Glomerular endothelial cell (primary cell): Measurements from ENCODE around the gene SIPA1L3. TPM values are rescaled to one million over a fixed set of nuclear protein-coding genes. Genes with fewer than 3 reads are reported as not detected.
"Not testable (repeated sequence)": the region's sequence is repeated elsewhere in the genome, so short reads cannot be mapped to it uniquely, and the experiment has no call there.

Source experiments
- DNase-seq: peaks from one replicate; pipeline ENCODE4 v3.0.0-alpha.2; 2011; ENCODE audit warnings: low read depth, low spot score; ENCODE audit errors: extremely low read depth
- total RNA-seq: library from RNA; depleted of rRNA; stranded (reverse); fragments of >200 nt; gene quantifications from 2 replicates; pipeline ENCODE4 v1.2.3, GENCODE V29; 2015

Gene SIPA1L3
- total RNA-seq, 1 donor from 2014 or later, result 64.8 TPM

DNA sequence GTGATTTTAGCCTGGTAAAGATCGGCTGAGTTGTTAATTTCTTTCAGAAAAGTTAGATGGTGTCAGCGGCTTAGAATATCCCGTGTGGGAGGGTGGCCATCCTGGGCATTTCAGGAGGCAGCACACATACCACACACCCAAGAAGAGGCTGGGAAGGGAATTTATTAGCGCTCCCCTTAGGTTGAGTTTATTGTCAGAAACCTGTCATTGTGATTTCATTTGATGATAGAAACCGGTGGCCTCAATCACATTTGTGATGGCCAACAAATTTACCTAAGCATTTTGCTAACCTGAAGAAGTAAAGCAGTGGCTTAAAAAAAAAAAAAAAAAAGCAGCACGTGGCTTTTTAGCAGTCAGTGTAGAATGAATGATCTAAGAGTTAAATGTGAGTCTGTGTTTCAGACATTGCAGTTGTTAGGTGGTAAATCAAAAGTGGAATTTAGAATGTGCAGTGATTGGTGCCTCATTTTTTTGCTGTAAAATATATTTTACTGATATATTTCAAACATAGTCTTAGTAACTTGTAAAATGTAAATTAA lies 2.7 kb downstream of the SIPA1L3 start:
- DNase-seq, result no peak

DNA sequence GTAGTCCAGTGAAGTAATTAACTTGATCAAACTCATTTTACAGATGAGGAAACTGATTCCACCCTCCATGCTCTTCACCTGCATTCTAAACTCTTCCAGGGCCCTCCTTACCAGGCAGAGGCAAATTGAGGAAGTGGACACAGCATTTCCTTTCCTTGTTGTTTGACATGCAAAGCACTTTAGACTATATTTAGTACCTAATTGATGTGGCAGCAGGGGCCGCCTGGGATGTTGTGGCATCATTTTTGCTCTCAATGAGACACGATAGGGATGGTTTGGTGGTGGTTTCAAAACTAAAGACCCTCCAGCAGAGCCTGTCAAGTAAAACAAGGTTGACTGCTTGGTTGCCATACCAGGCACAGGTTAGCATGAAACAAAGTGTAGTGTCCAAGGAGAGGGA lies 7.9 kb downstream of the SIPA1L3 start:
- DNase-seq, result no peak

DNA sequence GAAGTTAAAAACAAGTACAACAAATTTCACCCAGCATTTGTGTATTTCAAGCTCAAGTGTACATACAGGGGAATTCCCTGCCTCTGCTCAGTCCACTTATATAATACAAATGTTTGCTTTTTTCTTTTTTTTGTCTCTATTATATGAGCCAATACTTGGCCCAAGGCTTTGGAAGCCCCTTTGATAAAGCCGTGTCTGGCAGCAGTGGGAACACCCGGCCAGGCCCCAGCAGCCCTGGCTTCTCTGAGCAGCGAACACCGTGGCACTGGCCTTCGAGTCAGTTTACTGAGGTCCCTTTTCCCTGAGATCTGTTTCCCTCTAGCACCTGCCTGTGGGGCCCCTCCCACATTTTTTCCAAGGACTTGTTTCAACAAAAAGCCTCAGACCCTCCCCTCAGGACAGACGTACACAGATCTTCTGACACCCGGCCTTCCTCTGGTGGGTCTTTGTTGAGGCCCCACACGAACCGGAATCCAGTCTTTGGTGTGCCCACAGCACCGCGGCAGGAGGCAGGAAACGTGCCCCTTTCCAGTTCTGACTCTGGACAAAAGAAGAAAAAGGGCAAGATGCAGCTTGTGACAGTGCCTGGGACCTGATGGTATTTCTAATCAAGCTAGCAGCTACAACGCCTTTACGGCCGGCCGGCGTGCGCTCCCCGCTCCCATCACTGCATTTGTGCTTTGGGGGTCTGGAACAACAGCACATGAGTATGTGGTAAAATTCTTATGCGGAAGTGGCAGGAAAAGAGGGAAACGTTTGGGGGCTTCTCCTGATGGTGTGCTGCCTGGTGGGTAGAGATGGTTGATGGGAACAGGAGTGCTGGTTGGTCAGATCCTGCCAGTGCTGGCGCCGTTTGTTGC lies 13.8 kb downstream of the SIPA1L3 start:
- no peak for DNase-seq

DNA sequence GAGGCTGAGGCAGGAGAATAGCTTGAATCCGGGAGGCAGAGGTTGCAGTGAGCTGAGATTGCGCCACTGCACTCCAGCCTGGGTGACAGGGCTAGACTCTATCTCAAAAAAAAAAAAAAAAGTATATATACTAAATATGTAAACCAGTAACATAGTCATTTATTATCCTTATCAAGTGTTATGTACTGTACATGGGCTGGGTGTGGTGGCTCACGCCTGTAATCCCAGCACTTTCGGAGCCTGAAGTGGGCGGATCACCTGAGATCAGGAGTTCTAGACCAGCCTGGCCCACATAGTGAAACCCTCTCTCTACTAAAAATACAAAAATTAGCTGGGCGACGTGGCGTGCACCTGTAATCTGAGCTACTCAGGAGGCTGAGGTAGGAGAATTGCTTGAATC lies 17.6 kb downstream of the SIPA1L3 start:
- DNase-seq, result not testable (repeated sequence)

DNA sequence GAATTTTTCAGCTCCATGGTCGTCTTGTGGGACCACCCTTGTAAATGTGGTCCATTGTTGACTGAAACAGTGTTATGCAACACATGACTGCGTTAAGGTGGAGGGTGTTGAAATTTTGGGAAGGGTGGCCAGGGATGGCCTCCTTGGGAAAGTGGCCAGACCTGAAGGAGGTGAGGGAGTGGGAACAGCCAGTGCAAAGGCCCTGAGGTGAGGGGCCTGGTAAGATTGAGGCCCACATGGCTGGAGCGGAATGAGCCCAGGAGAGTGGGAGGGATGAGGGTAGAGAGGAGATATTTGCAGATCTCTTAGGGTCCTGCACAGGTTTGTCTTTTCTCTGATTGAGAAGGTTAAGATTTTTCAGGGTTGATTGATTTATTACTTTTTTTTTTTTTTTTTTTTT lies 18.2 kb downstream of the SIPA1L3 start:
- DNase-seq, result no peak

DNA sequence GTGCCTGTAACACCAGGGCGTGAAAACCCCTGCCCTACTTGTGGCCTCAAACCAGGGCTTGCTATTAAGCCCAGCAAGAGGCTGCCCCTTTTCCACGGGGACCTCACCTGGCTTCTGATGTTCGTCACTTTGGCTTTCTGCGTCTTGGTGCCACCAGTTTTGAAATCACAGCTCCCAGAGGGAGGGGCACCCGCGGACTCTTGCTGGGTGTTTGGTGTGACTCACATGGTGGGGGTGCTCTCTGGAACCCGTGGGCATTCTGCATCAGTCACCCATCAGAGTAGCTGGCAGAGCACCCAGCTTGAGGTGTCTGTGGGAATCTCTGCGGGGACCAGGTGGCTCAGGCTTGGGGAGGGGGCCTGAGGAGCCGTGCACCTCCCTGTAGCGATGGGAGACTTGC lies 19.2 kb downstream of the SIPA1L3 start:
- DNase-seq, result no peak

DNA sequence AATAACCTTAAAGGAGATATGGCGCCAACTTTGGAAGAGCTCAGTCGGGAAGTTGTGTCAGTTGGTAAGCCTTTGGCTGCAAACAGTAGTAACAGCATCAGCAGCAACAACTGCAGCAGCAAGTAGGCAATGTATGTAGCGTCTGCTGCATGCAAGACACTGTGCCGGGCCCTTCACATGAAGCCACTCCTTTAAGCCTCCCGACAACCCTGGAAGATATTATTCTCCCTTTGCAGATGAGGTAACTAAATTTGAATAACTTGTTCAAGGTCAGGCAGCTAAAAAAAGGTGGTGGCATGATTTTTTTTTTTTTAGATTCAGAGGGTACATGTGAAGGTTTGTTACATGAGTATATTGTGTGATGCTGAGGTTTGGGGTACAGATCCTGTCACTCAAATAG lies 19.7 kb downstream of the SIPA1L3 start:
- no peak for DNase-seq

DNA sequence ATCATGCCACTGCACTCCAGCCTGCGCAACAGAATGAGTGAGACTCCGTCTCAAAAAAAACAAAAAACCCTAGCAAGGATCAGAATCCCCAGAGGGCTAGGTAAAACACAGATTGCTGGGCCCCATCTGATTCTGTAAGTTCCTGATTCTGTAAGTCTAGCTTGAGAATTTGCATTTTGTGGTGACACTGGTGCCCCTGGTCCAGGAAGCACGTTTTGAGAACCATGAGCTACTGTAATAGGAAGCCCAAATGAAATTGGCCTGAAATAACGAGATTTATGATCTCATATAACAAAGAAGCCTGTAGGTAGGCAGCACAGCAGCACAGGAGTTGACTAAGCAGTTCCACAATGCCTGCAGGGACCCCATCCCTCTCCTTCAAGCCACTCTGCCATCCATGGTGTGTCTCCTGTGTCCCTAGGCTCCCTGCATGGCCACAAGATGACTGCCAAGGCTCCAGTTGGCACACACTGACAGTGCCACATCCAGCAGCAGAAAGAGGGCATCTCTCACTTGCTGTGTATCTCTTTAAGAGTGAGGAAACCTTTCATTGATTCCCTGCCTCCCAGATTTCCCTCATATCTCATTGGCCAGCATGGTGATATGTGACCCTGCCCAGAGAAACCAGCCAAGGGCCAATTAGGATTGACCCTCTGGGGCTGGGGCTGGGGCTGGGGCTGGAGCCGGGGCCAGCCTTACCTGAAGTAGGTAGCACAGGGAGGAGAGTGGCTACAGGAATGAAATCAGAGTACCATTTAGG lies 21.7 kb downstream of the SIPA1L3 start:
- DNase-seq, result no peak

DNA sequence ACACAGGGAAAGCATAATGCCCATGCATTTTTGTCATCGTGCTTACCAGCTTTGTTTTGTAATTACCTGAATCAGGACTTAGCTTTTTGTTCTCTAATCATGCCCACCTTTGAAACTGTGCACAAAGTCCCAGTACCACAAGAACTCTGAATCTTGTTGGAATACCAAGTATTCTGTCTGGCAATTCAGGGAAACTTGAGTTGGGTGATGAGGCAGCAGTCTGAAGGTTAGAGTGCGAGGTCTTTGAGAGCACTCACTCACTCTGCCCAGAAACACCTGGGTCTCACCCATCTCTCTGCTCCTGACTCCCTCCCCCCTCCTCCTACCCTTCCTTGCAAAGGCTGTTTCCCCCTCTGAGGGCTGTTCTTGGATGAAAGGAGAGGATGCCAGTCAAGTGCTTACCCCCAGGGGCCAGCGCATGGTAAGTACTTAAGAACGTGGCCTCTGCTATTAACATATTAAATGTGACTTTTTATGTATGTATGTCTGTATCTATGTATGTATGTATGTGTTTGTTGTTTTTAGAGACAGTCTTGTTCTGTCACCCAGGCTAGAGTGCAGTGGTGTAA lies 22.4 kb downstream of the SIPA1L3 start:
- no peak for DNase-seq

DNA sequence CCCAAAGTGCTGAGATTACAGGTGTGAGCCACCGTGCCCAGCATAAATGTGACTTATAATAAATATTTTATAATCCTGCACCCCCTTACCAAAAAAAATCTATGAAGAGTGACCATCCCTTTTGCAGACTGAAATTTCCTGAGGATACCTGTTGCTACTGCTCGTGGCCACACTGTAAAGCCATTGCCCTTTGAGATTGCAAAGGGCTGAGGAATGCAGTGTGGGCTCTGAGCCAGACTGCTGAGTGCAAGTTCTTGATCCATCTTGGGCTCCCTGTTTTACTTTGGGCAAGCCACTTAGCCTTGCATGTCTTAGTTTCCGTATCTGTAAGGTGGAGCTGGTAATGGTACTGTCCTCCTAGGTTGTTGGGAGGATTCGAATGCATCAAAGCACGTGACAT lies 23.4 kb downstream of the SIPA1L3 start:
- no peak for DNase-seq

DNA sequence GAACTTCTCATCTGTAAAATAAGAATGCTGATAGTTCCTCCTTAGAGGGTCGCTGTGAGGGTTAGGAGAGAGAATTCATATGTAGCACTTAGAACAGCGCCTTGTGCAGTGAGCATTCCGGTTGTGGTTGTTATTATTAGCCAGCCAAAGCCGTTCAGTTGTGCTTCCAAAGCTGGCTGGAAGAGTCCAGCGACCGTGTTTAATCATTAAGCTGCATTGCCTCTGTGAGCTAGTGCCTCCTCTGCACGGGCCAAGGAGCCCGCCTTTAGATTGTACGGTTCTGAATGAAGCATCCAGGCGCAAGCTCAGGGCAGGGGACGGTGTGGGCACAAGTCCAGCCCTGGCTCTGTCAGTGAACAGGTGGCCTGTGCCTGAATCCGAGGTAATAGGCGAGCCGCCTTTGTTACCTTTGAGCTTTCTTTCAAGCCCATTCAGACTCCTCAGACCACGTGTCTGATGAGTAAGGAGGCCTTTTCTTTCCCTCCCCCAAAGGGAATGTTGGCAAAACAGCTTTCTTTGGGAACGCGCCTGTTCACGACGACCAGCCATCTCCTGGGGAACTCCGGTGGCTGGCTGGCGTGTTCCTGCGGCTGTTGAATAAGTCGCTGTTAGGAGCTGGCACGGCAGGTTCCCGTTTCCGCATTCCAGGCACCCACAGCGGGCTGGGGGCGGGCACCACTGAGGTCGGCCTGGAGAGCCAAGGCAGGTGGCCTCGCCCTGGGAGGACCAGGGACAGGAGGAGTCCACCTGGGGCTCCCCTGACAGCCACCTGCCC lies 25.1 kb downstream of the SIPA1L3 start:
- DNase-seq, result no peak

DNA sequence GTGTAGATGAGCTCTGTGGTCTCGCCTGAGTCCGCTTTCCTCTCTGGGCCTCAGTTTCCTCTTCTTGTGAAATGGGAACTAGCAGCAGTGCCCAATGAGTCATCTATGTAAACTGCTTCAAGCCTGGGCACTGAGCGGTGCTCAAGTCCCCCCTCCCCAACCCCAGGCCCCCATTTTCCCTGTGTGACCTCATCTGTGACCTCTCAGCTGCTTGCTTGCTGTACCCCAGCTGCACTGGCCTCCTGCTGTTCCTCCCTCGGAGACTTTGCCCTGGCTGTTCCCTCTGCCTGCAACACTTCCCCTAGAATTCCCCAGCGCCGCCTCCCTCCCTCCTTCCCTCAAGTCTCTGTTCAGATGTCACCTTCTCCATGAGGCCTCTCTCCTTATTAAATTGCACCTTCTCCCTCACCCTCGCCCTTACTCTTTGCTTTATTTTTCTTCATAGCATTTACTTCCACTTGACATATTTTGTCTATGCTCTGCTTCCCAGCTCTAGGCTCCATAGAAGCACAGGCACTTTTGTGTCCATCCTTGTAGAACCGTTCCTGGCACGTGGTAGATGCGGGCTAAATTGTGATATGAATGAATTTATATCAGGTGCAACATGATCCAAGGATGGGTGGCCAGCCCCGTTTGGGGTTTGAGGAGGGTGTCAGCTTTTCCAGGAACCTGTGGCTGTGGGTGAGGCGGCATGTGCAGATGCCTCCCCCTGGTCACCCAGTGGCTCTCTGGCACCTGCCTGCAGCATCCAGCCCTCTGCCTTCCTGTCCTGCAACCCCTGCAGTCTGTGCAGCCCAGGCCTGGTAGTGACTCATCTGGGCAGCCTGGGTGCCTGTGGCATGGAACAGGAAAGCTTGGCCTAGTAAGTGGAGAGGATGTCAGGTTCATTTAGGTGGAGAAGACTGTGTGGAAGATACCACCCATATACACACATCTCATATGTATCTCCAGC lies 26.3 kb downstream of the SIPA1L3 start:
- no peak for DNase-seq

DNA sequence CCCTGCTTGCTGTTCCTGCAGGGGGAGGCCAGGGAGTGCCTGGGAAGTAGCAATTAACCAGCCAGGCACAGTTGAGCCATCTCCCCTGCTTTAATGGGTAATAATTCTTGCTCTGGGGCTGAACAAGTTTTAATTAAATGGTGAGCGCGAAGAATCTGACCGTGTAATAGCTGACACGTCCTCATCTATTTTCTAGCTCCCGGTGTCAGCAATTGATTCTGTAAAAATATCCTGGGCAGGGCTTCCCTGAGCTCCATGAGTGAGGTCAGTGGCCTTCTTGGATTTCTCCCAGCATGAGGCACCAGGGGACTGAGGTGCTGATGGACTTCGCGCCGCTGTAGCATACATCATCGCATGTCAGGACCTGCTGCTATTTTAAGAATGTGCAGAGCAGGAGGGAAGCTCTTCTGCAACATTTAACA lies 26.9 kb downstream of the SIPA1L3 start:
- no peak for DNase-seq

DNA sequence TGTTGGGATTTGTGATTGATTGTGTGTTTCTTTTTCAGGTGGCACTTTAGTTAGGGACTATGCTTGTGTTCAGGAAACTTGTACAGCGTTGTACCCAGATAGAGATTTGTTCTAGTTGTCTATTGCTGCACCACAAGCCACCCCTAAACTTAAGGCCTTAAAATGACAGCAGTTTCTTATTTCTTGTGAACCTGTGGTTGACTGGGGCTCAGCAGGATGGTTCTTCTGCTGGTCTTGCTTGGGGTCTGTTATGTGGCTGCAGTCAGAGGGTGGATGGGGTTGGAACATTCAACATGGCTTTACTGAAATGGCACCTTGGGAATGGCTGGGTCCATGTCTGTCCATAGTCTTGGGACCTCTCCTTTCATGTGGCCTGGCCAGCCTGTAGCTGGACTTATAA lies 28.3 kb downstream of the SIPA1L3 start:
- no peak for DNase-seq

DNA sequence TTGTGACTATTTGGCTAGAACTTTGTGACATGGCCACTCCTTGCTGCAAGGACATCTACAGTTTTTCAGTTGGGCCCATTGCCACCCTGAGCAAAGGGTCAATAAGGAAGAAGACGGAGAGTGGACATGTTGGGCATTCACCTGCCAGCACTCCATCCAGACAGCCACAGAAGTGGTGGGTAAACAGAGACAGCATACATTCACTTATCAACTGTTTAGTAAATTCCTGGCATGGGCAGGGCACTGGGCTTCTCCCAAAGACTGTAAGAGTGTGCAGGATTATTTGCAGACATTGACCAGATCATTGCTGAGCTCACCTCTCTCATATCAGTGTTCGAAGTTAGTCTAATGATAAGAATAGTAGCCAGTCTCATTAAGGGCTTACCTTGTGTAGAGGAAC lies 29.2 kb downstream of the SIPA1L3 start:
- DNase-seq, result no peak

DNA sequence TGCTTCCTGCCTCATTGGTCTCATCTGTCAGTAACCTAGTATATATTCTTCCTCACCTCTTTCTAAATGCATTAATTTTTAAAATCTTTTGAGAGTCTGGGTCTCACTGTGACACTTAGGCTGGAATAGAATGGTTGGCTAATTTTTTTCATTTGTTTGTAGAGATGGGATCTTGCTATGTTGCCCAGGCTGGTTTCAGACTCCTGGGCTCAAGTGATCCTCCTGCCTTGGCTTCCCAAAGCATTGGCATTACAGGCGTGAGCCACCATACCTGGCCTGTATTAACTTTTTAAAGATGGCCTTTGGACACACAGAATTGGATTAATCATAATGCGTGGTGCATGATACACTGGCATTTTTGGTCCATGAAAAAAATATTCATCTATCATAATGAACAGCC lies 29.9 kb downstream of the SIPA1L3 start:
- DNase-seq, result no peak

DNA sequence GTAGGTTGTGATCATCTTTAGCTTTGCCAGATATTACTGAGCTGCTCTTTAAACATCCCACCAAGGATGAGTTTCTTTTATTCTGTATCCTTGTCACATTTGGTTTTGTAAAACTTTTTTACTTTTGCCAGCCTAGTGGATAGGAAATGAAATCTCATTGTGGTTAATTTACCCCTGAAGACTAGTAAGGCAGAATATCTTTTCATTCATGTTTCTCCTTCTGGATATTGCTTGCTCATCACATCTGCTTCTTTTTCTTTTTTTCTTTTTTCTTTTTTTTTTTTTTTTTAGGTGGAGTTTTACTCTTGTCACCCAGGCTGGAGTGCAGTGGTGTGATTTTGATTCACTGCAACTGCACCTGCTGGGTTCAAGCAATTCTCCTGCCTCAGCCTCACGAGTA lies 31.3 kb downstream of the SIPA1L3 start:
- DNase-seq, result no peak

DNA sequence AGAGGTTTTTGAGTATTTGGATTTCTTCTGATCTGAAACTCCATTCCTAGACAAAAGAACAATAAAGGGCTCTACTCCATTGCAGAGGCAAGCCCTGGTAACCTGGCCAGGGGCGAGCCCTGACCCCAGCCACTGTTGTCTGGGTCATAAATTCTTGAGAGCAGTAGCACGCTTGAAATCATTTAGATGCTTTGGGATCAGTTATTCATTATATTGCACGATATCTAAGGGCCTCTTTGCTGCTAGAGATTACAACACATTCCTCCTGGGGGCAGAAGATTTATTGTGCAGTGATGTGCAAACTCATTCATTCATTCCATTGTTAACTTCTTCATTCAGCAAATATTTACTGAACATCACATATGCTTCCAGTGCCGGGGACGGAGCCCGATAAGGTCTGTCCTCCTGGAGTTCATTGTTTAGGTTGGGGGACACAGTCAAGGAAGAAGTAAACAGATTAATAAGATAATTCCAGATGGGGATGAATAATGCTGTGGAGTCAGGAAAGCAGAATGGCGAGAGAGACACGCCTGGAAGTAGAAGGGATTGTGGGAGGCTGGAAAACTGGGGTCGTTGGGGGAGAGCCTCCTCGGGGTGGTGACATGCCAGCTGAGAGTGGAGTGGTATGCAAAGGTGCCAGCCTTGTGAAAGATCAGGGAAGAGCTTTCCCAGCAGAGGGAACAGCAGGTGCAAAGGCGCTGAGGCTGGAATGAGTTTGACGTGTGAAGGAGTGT lies 34.9 kb downstream of the SIPA1L3 start:
- DNase-seq, result no peak

DNA sequence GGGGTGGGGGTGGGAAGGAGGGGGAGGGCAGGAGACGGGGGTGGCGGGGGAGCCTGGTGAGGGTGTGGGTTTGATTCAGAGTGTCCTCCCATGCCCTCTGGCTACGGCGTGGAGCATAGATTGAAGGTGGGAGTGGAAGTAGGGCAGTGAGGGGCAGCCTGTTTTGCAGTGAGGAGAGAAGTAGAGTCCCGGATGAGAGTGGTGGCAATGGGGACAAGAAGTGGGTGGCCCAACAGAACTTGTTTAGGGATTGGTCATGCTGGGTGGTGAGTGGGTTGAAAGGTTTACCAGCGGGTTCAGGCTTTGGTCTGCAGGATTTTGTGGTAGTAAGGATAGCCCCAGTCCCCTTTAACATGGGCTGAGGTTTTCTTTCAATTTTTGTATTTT lies 35.5 kb downstream of the SIPA1L3 start:
- no peak for DNase-seq
